K562 (cell line): Measurements from ENCODE around the gene LRRC74B. TPM values are rescaled to one million over a fixed set of nuclear protein-coding genes. Genes with fewer than 3 reads are reported as not detected.
A peak's percentile ranks its signal among the peaks of the same experiment; 100 is the strongest.

Experiments
- ARID2 ChIP-seq: fragments of 450-650 bp; IDR thresholded peaks from 2 replicates; pipeline ENCODE4 v1.6.1; 2017; ENCODE audit warnings: antibody characterized with exemption, mild to moderate bottlenecking
- ARNT ChIP-seq, 2 experiments: fragments of 450-650 bp; IDR thresholded peaks; 2 replicates each; pipeline ENCODE4 v1.6.1; 2016; ENCODE audit warnings: mild to moderate bottlenecking in 1 of 2
- CXXC5 ChIP-seq: fragments of 250-450 bp; sonication (Bioruptor Pico); IDR thresholded peaks from 2 replicates; pipeline ENCODE4 v1.8.0; 2022; ENCODE audit warnings: inconsistent platforms, mild to moderate bottlenecking, moderate library complexity
- HCFC1 ChIP-seq: IDR thresholded peaks from 2 replicates; pipeline ENCODE4 v1.6.1; 2012; ENCODE audit warnings: low read depth, low read length, improper control_type of control experiment
- KDM2B ChIP-seq: fragments of 250-450 bp; sonication (Bioruptor Pico); IDR thresholded peaks from 2 replicates; pipeline ENCODE4 v1.8.0; 2021; ENCODE audit warnings: mild to moderate bottlenecking, moderate library complexity
- MAFF ChIP-seq: IDR thresholded peaks from 2 replicates; pipeline ENCODE4 v1.6.1; 2012; ENCODE audit warnings: low read length, improper control_type of control experiment
- NONO ChIP-seq, 2 experiments: fragments of 200-400 bp in 1 of 2; fragments of 450-650 bp in 1 of 2; formaldehyde crosslinking in 1 of 2; IDR thresholded peaks; 2 replicates each; pipeline ENCODE4 v1.6.1; 2017; ENCODE audit warnings: low read depth in 2 of 2, mild to moderate bottlenecking in 2 of 2, moderate library complexity in 2 of 2, low read length in 1 of 2
- NR3C1 ChIP-seq: sonication (generic); formaldehyde crosslinking; IDR thresholded peaks from 2 replicates; pipeline ENCODE4 v1.8.1; 2022; ENCODE audit warnings: missing genetic modification reagents
- PHF8 ChIP-seq: fragments of 200-600 bp; sonication (generic); IDR thresholded peaks from 2 replicates; pipeline ENCODE4 v1.6.1; 2012; ENCODE audit warnings: mixed run types, mild to moderate bottlenecking, inconsistent platforms, low read length, moderate library complexity, borderline replicate concordance
- POLR2AphosphoS2 ChIP-seq: IDR thresholded peaks from 2 replicates; pipeline ENCODE4 v1.6.1; 2012; ENCODE audit warnings: low read length, improper control_type of control experiment
- SAP30 ChIP-seq: fragments of 200-600 bp; sonication (generic); IDR thresholded peaks from 2 replicates; pipeline ENCODE4 v1.6.1; 2012; ENCODE audit warnings: borderline replicate concordance, low read depth, mild to moderate bottlenecking, moderate library complexity, low read length, control low read depth, inconsistent platforms; ENCODE audit not compliant: insufficient read depth, poor library complexity, severe bottlenecking
- ZNF146 ChIP-seq: IDR thresholded peaks from one replicate; pipeline ENCODE4 v1.6.1; 2018; ENCODE audit warnings: missing compliant biosample characterization; ENCODE audit not compliant: unreplicated experiment
- polyA plus RNA-seq, 8 experiments: library from polyadenylated mRNA; depleted of rRNA in 4 of 8; stranded (reverse) in 5 of 8; unstranded in 3 of 8; fragments of >200 nt; fragmentation: Nextera tagmentation in 2 of 8; fragmentation: Illumina TruSeq in 1 of 8; extraction: Ambion mirVana in 2 of 8; extraction: Trizol in 1 of 8; gene quantifications; 2 replicates each; pipeline versions ENCODE4 v1.2.1 to v1.2.3, GENCODE V29; 2011 to 2014; ENCODE audit warnings: inconsistent platforms in 1 of 8, missing spikeins in 1 of 8
- total RNA-seq, 7 experiments: library from RNA; depleted of rRNA in 6 of 7; stranded (reverse); fragments of >200 nt in 6 of 7; fragmentation: Illumina TruSeq in 2 of 7; extraction: Trizol in 2 of 7; gene quantifications; 2 replicates each; pipeline versions ENCODE4 v1.2.1 to v1.2.3, GENCODE V29; 2011 to 2021; ENCODE audit warnings: low replicate concordance in 1 of 7
- TF ChIP-seq, protein P1 (sequence below): fragments of 150-350 bp; IDR thresholded peaks from 2 replicates; pipeline ENCODE4 v1.6.1; 2014; ENCODE audit warnings: low read depth, mild to moderate bottlenecking, low read length, borderline replicate concordance
- TF ChIP-seq, protein P2 (sequence below): fragments of 450-650 bp; IDR thresholded peaks from one replicate; pipeline ENCODE4 v1.6.1; 2018; ENCODE audit warnings: mild to moderate bottlenecking, moderate library complexity; ENCODE audit not compliant: partially characterized antibody
- TF ChIP-seq, protein P3 (sequence below): fragments of 450-650 bp; conservative IDR thresholded peaks from 2 replicates; pipeline ENCODE4 v1.6.1; 2016; ENCODE audit warnings: missing genetic modification characterization, low read depth, mild to moderate bottlenecking, missing compliant biosample characterization, moderate library complexity
- TF ChIP-seq, protein P4 (sequence below): fragments of 250-450 bp; sonication (Bioruptor Pico); IDR thresholded peaks from 2 replicates; pipeline ENCODE4 v1.5.0; 2020; ENCODE audit warnings: mild to moderate bottlenecking, borderline replicate concordance

The LRRC74B gene
- total and polyA plus RNA-seq, 9 of the 15 experiments (the other 6 are each of a cell fraction or from before 2014, with no cell fraction given) = not detected

DNA sequence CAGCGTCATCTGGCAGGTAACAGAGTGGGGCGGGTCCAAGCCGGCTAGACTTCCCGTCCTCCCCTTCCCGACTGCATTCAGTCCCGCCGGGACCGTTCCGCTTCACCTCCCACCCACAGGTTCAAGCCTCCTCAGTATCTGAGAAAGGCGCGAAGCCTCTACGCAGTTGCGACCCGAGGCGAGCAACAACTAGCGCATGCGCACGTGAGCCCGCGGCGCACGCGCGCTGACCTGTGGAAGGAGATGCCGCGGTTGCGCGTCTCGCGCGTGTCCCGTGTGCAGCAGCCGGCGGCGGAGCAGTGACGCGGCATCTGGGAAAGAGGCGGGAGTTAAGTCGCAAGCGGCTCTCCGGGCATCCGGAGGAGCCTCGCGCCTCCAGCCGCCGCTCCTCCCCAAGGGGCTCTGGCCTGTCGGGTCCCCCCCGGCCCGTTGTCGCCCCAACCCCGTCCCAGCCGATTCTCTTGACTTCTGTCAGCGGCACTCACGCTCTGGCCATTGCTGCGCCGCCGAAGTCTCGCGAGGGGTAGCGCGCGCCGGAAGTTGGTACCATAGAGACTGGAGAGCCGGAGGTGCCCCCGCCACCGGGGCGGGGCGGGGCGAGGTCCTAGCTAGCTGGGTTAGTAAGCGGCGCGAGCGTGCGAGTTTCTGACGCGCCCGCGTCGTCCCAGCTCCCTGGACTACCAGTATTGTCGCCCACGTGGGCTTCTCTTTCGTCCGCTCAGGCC, 44.0 kb upstream of the LRRC74B start, which contains the start of gene THAP7 (continued):
- TF ChIP-seq, protein P1, sequence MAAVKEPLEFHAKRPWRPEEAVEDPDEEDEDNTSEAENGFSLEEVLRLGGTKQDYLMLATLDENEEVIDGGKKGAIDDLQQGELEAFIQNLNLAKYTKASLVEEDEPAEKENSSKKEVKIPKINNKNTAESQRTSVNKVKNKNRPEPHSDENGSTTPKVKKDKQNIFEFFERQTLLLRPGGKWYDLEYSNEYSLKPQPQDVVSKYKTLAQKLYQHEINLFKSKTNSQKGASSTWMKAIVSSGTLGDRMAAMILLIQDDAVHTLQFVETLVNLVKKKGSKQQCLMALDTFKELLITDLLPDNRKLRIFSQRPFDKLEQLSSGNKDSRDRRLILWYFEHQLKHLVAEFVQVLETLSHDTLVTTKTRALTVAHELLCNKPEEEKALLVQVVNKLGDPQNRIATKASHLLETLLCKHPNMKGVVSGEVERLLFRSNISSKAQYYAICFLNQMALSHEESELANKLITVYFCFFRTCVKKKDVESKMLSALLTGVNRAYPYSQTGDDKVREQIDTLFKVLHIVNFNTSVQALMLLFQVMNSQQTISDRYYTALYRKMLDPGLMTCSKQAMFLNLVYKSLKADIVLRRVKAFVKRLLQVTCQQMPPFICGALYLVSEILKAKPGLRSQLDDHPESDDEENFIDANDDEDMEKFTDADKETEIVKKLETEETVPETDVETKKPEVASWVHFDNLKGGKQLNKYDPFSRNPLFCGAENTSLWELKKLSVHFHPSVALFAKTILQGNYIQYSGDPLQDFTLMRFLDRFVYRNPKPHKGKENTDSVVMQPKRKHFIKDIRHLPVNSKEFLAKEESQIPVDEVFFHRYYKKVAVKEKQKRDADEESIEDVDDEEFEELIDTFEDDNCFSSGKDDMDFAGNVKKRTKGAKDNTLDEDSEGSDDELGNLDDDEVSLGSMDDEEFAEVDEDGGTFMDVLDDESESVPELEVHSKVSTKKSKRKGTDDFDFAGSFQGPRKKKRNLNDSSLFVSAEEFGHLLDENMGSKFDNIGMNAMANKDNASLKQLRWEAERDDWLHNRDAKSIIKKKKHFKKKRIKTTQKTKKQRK = no peak
- TF ChIP-seq HCFC1 = peak; percentile 81
- TF ChIP-seq CXXC5 = peak; percentile 100
- TF ChIP-seq NONO (IDR thresholded peaks at IDR 0.05; ENCODE audit: low read depth in 2 of 2, low read length in 1 of 2) = no peak
- TF ChIP-seq KDM2B (CRISPR knock-in tag) = peak; percentile 99
- TF ChIP-seq, protein P2, sequence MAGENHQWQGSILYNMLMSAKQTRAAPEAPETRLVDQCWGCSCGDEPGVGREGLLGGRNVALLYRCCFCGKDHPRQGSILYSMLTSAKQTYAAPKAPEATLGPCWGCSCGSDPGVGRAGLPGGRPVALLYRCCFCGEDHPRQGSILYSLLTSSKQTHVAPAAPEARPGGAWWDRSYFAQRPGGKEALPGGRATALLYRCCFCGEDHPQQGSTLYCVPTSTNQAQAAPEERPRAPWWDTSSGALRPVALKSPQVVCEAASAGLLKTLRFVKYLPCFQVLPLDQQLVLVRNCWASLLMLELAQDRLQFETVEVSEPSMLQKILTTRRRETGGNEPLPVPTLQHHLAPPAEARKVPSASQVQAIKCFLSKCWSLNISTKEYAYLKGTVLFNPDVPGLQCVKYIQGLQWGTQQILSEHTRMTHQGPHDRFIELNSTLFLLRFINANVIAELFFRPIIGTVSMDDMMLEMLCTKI = no peak
- no peak for TF ChIP-seq NR3C1 (CRISPR knock-in tag)
- TF ChIP-seq, protein P3, sequence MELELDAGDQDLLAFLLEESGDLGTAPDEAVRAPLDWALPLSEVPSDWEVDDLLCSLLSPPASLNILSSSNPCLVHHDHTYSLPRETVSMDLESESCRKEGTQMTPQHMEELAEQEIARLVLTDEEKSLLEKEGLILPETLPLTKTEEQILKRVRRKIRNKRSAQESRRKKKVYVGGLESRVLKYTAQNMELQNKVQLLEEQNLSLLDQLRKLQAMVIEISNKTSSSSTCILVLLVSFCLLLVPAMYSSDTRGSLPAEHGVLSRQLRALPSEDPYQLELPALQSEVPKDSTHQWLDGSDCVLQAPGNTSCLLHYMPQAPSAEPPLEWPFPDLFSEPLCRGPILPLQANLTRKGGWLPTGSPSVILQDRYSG (tag) = no peak
- no peak for TF ChIP-seq ARNT (IDR thresholded peaks at IDR 0.05)
- TF ChIP-seq POLR2AphosphoS2 = peak; percentile 96
- TF ChIP-seq MAFF = peak; percentile 16; the same call in 1 of the 2 replicates
- TF ChIP-seq SAP30 = peak; percentile 93
- TF ChIP-seq ZNF146 (CRISPR knock-in tag) = no peak
- no peak for TF ChIP-seq ARID2
- peak; percentile 100 for TF ChIP-seq PHF8
- TF ChIP-seq, protein P4, sequence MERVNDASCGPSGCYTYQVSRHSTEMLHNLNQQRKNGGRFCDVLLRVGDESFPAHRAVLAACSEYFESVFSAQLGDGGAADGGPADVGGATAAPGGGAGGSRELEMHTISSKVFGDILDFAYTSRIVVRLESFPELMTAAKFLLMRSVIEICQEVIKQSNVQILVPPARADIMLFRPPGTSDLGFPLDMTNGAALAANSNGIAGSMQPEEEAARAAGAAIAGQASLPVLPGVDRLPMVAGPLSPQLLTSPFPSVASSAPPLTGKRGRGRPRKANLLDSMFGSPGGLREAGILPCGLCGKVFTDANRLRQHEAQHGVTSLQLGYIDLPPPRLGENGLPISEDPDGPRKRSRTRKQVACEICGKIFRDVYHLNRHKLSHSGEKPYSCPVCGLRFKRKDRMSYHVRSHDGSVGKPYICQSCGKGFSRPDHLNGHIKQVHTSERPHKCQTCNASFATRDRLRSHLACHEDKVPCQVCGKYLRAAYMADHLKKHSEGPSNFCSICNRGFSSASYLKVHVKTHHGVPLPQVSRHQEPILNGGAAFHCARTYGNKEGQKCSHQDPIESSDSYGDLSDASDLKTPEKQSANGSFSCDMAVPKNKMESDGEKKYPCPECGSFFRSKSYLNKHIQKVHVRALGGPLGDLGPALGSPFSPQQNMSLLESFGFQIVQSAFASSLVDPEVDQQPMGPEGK (CRISPR knock-in tag) = no peak
